Stimulated activated CD4-positive, alpha-beta T cell treated with anti-CD3 and anti-CD28 coated beads, Interleukin-1b, Interleukin-23, amount 100 ng/mL, for 24 hours (primary cell): ENCODE measurements around the gene DCAF4L1.

Experiments used
- DNase-seq, 4 experiments: peaks; one replicate each; pipeline ENCODE4 v3.0.0-alpha.2; 2020; ENCODE audit warnings: low read depth in 4 of 4, low spot score in 1 of 4

Gene DCAF4L1

GRCh38 chr4:41981456-41981855 lies at the start of gene DCAF4L1:
TSS of gene DCAF4L1 (plus strand) at chr4:41981756. CDS start at chr4:41981793, 37 bp downstream.
- no peak for DNase-seq

GRCh38 chr4:41932988-41933387 lies 48.6 kb upstream of the DCAF4L1 start:
- no peak for DNase-seq

GRCh38 chr4:41933997-41934503 lies 47.5 kb upstream of the DCAF4L1 start:
- DNase-seq, result no peak

GRCh38 chr4:41934514-41934900 lies 47.0 kb upstream of the DCAF4L1 start:
- no peak for DNase-seq

GRCh38 chr4:41934901-41935651 lies 46.5 kb upstream of the DCAF4L1 start, which contains the start of gene TMEM33:
TSS of gene TMEM33 (plus strand) at chr4:41935429. CDS start at chr4:41935485, 56 bp downstream.
- peak; percentile 45 to 73 (median 58) for DNase-seq

- peak in 3 of 4 experiments; percentile 10 to 17 (median 14) for DNase-seq
Observed at GRCh38 chr4:41935652-41936021, 45.9 kb upstream of the DCAF4L1 start.

- DNase-seq, result no peak
Observed at GRCh38 chr4:41939016-41939626, 42.4 kb upstream of the DCAF4L1 start.

GRCh38 chr4:41940834-41941233 lies 40.7 kb upstream of the DCAF4L1 start:
- DNase-seq, result no peak

GRCh38 chr4:41943506-41943905 lies 38.0 kb upstream of the DCAF4L1 start:
- DNase-seq, result no peak

- no peak for DNase-seq
Observed at GRCh38 chr4:41944089-41944488, 37.5 kb upstream of the DCAF4L1 start.

- no peak for DNase-seq
Observed at GRCh38 chr4:41949531-41949930, 32.0 kb upstream of the DCAF4L1 start.

- DNase-seq, result no peak
Observed at GRCh38 chr4:41957634-41958033, 23.9 kb upstream of the DCAF4L1 start.

GRCh38 chr4:41963105-41963504 lies 18.5 kb upstream of the DCAF4L1 start:
- DNase-seq, result no peak

- DNase-seq, result no peak
Observed at GRCh38 chr4:41964401-41964800, 17.2 kb upstream of the DCAF4L1 start.

- DNase-seq, result no peak
Observed at GRCh38 chr4:41967392-41967791, 14.2 kb upstream of the DCAF4L1 start.

- no peak for DNase-seq
Observed at GRCh38 chr4:41969671-41970070, 11.9 kb upstream of the DCAF4L1 start.

- DNase-seq, result no peak
Observed at GRCh38 chr4:41975341-41975740, 6.2 kb upstream of the DCAF4L1 start.

- DNase-seq, result no peak
Observed at GRCh38 chr4:41976775-41977516, 4.6 kb upstream of the DCAF4L1 start.

GRCh38 chr4:41977709-41978108 lies 3.8 kb upstream of the DCAF4L1 start:
- DNase-seq, result no peak

GRCh38 chr4:41982716-41983115 lies 1.2 kb downstream of the DCAF4L1 start:
- DNase-seq, result no peak

- no peak for DNase-seq
Observed at GRCh38 chr4:41985151-41985550, 3.6 kb downstream of the DCAF4L1 start.

- DNase-seq, result no peak
Observed at GRCh38 chr4:41989994-41990364, 8.4 kb downstream of the DCAF4L1 start.
